Measurements from ENCODE around the gene PODN.
A peak's percentile ranks its signal among the peaks of the same experiment; 100 is the strongest.

PODN gene

GRCh38 chr1:53051676-53052075 lies 10.3 kb upstream of the PODN start:
- no peak for DNase-seq (ENCODE audit: low spot score)

- peak; percentile 39 for DNase-seq (ENCODE audit: low spot score)
Observed at GRCh38 chr1:53057127-53057526, 4.9 kb upstream of the PODN start.

GRCh38 chr1:53060579-53060978 lies 1.4 kb upstream of the PODN start:
- DNase-seq (ENCODE audit: low spot score), result peak; percentile 83

- peak; percentile 62 for DNase-seq (ENCODE audit: low spot score)
Observed at GRCh38 chr1:53061123-53061858, 722 bp upstream of the PODN start.

GRCh38 chr1:53062708-53063591 lies 937 bp downstream of the PODN start:
- DNase-seq (ENCODE audit: low spot score), result no peak

GRCh38 chr1:53063744-53064515 lies 1.9 kb downstream of the PODN start:
- DNase-seq (ENCODE audit: low spot score), result no peak

GRCh38 chr1:53065391-53065790 lies 3.4 kb downstream of the PODN start:
- no peak for DNase-seq (ENCODE audit: low spot score)

- DNase-seq (ENCODE audit: low spot score), result peak; percentile 3
Observed at GRCh38 chr1:53066488-53066887, 4.5 kb downstream of the PODN start.

- DNase-seq (ENCODE audit: low spot score), result peak; percentile 5
Observed at GRCh38 chr1:53066891-53067738, 5.1 kb downstream of the PODN start.

GRCh38 chr1:53067886-53068285 lies 5.9 kb downstream of the PODN start:
- no peak for DNase-seq (ENCODE audit: low spot score)

GRCh38 chr1:53068314-53069099 lies 6.5 kb downstream of the PODN start:
- no peak for DNase-seq (ENCODE audit: low spot score)

GRCh38 chr1:53069265-53069662 lies 7.3 kb downstream of the PODN start:
- DNase-seq (ENCODE audit: low spot score), result no peak

GRCh38 chr1:53069663-53070327 lies 7.8 kb downstream of the PODN start:
- DNase-seq (ENCODE audit: low spot score), result no peak

GRCh38 chr1:53070621-53071020 lies 8.6 kb downstream of the PODN start:
- DNase-seq (ENCODE audit: low spot score), result no peak

- DNase-seq (ENCODE audit: low spot score), result no peak
Observed at GRCh38 chr1:53071167-53071865, 9.3 kb downstream of the PODN start.

- DNase-seq (ENCODE audit: low spot score), result no peak
Observed at GRCh38 chr1:53071915-53072314, 9.9 kb downstream of the PODN start.

GRCh38 chr1:53073287-53073686 lies 11.3 kb downstream of the PODN start:
- DNase-seq (ENCODE audit: low spot score), result no peak

GRCh38 chr1:53073868-53074311 lies 11.9 kb downstream of the PODN start:
- no peak for DNase-seq (ENCODE audit: low spot score)
